ENCODE measurements around the gene SLC9A8. TPM values are rescaled to one million over a fixed set of nuclear protein-coding genes. Genes with fewer than 3 reads are reported as not detected.
"Not testable (repeated sequence)": the region's sequence is repeated elsewhere in the genome, so short reads cannot be mapped to it uniquely, and the experiment has no call there.

The SLC9A8 gene
- total RNA-seq, 1 donor from 2014 or later = 3.1 TPM

DNA sequence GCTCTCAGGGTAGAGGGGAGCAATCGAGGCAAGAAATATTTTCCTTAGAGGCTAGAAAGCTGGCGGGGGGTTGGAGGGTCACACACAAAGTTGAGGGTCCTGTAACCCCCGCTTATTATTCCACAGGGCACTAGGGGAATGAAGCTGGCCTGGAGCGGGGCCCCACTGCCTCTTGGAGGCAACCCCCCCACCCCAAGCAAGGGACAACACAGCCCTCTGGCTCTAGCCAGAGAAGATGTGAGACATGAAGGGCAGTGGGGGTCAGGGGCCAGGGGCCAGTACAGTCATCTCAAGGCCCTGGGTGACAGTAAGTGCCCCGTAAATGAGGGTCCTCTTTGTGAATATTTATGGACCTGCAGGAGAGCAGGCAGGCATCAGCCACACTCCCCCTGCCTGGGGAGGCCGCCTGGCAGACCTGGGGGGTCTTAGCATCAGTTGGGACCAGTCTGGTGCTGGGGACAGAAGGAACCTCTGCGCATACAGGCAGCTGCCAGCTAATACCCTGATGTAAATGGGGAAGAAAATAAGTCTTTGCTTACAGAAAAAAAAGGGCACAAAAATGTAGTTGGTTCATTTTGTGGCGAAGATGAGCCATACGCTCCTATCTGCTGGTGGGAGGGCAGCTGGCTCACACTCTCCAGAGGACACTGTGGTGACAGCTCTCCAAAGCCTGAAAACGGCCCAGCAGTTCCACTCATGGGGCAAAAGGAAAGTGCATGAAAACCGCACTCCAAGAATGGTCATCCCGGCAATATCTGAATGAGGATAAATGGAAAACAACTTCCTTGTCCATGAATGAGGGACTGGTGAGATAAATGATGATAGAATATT is 80.8 kb downstream of the SLC9A8 start:
- DNase-seq (ENCODE audit: low spot score) = no peak

DNA sequence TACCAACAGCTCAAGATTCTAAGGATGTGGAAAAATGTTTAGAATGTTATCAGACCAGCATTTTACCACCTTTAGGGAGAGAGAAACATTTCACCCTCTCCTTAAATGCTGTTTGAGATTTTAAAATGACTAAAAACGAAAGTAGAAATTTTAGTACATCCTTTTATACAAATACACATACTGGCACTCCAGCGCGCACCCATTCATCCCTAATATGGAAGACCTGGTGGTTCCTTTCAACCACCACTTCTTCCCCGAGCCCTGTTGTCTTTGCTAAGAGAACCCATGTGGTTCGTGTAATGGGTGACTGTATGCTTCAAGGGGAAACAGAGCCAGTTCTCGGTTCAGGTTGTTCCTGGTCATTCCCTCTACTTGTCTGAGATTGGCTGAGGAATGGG is 81.4 kb downstream of the SLC9A8 start:
- DNase-seq (ENCODE audit: low spot score) = no peak

DNA sequence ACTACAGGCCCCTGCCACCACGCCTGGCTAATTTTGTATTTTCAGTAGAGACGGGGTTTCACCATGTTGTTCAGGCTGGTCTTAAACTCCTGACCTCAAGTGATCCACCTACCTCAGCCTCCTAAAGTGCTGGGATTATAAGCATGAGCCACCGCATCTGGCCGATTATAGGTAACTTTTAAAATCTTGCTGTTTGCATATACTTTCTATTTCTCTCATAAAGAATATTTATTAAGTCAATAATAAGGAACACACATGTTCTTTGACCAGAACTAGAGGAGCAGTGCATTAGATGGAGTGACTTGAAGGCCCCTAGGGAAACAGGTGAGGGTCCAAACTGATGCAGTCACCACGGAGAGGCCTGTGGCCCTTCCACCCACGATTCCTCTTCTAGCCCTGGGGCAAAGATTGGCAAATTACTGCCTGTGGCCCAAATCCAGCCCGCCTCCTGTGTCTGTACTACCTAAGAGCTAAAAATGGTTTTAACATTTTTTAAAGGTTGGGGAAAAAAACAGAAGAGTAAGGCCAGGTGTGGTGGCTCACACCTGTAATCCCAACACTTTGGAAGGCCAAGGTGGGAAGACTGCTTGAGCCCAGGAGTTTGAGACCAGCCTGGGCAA is 83.0 kb downstream of the SLC9A8 start:
- not testable (repeated sequence) for DNase-seq (ENCODE audit: low spot score)

DNA sequence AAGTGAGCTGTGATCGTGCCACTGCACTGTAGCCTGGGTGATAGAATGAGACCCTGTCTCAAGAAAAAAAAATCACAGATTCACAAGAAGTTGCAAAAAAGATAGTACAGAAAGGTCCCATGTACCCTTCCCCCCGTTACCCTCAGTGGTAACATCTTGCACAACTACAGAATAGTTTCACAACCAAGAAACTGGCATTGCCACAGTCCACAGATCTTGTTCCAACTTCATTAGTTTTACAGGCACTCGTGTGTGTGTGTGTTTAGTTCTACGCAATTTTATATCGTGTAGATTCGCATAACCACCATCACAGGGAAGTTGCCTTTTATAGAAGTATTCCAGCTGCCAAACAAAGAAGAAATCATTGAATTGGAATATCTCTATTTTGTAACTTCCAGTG is 83.6 kb downstream of the SLC9A8 start:
- no peak for DNase-seq (ENCODE audit: low spot score)

DNA sequence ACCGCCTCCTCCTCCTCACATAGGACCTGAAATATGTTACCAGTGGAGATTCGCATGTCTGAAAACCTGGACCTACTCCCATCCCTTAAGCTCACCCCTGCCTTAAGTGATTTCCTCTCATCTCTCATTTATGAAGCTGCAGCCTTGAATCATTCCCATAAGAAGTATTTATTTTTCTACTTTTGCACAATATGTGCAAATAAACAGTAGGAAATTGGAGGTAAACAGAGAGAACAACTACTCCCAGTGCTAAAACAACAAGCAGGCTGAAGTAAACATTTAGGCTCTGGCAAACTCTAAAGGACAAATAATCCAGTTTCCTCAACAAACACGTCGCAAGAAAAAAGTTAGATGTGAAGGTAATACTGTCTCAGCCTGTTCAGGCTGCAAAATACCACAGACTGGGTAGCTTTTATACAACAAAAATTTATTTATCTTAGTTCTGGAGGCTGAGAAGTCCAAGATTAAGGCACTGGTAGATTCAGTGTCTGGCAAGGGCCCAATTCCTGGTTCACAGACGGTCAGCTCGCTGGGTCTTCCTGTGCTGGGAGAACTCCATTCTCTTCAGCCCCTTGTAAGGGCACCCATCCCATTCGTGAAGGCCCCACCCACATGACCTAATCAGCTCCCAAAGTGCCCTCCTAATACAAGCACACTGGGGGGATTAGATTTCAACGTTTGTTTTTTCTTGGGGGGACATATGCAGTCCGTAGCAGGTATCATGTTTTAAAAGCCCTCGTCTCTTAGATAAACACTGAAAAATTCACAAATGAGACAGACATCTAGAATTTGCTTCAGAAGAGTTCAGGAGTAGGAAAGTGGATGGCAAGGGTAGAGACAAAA is 87.1 kb downstream of the SLC9A8 start:
- peak; percentile 60 for DNase-seq (ENCODE audit: low spot score)

DNA sequence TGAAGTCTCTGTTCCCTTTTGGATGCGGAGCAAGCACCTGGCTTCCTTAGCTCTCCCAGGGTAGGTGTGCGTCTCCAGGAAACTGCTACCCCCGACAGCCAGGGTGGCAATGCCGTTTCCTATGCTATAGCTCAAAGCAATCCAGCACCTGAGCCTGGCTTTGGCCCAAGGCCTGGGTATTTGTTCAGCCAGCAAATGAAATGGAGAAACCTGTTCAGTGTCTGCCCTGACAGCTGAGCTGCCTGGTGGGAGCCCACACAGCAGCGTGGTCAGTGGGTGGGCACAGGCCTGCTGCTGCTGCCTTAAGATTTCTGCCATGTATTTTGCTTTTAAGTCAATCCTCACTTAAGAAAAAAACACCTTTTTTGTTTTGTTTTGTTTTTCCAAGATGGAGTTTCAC is 89.0 kb downstream of the SLC9A8 start:
- no peak for DNase-seq (ENCODE audit: low spot score)

DNA sequence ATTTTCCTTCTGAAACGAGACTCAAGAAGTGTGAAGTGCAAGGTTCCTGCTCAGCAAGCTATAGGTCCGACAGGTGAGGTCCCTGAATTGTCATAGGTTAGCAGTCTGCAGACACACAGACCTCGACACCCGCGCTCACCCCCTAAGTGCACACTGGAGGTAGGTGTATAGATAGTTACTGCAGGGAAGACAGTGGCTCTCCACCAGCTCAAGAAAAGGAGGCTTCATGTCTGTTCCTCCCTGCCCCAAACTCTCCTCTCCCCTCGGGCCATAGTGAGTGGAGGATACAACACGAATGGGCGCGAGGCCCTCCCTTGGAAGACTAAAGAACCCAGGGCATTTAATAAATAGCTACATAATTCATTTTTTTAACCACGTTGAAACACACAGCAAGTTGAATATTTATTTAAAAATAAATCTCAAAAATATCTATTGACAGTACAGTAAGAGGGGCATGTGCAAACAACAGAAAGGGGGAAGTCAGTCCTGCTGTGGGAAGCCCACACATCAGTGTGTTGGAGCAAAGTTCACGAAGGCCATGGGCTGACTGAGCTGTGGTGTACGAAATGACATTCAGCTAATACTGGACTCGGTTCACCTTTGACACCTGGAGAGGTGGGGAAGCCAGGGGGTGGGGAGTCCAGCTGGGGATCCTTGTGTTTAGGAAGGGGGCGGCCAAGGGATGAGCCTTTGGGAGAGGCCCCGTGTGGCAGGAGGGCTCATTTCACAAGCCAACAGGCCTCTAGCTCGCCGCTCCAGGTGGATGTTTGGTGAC is 92.0 kb downstream of the SLC9A8 start:
- no peak for DNase-seq (ENCODE audit: low spot score)

DNA sequence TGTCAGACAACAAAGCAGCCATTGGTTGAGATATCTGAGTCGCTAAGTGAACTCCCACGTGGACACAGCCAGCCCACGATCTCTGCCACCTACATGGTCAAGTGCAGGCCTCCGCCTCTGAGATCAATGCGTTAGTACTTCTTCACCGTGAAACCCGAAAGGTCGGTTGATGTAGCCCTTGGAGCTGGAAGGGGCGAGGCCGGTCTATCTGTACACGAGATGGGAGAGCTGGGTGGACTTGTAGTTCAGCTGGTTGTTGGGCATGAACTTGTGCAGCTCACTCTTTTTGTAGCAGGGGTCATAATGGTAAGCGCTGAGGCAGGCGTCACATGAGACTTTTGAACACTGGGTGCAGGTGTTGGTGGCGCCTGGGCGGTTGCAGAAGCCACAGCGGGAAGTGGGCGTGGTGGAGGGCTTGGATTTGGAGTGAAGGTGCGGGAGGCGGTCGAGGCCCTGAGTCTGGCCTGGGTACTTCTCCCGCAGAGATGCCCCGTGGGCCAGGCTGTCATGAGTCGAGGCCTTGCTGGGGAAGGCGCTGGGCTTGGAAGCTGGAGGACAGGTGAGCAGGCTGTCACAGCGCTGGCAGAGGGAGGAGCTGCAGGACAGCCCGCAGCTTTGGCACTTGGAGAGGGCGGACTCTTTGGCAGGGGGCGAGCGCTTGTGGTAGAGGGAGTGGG is 92.9 kb downstream of the SLC9A8 start:
- no peak for DNase-seq (ENCODE audit: low spot score)

DNA sequence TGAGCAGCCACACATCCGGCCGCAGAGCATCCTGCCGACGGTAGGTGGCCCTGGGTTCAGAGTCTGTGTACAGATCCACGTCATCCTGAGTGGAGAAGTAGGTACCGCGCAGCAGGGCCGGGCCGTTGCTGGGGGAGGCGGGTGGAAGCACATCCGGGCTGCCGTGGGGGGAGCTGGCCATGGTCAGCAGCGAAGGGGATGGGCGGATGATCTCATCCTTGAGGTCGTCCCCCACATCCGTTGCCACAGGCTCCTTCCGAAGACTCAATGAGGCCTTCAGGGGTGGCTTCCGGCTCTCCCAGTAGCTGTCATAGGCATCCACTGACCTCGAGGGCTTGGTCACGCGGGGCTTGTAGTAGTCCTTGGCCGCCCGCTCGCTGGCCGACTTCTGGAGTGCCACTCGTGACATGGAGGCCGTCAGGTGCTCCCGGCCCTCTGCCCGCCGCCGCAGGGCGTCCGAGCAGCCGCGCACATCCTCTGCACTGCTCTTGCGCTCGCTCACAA is 93.5 kb downstream of the SLC9A8 start:
- DNase-seq (ENCODE audit: low spot score) = no peak

DNA sequence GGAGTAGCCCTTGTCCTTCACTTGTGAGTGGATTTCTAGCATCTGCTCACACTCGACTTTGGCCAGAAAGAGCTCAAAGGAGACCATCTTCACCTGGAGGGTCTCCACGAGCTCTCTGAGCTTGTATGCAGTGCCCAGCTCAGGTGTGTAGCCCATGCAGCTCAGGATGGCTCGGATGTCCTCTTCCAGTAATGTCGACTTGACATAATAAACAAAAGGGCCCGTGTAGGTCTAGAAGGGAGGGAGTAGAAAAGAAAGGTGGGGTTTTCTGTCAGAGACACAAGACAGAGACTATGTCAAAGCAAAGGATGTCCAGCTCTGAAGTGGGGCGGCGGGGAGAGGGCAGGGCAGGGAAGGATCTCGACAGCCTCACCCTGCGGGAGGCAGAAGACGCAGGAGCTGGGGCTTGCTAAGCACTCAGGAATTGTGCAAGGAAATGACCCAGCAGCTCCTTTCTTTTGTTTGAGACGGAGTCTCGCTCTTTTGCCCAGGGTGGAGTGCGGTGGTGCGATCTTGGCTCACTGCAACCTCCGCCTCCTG is 94.1 kb downstream of the SLC9A8 start:
- DNase-seq (ENCODE audit: low spot score) = no peak

DNA sequence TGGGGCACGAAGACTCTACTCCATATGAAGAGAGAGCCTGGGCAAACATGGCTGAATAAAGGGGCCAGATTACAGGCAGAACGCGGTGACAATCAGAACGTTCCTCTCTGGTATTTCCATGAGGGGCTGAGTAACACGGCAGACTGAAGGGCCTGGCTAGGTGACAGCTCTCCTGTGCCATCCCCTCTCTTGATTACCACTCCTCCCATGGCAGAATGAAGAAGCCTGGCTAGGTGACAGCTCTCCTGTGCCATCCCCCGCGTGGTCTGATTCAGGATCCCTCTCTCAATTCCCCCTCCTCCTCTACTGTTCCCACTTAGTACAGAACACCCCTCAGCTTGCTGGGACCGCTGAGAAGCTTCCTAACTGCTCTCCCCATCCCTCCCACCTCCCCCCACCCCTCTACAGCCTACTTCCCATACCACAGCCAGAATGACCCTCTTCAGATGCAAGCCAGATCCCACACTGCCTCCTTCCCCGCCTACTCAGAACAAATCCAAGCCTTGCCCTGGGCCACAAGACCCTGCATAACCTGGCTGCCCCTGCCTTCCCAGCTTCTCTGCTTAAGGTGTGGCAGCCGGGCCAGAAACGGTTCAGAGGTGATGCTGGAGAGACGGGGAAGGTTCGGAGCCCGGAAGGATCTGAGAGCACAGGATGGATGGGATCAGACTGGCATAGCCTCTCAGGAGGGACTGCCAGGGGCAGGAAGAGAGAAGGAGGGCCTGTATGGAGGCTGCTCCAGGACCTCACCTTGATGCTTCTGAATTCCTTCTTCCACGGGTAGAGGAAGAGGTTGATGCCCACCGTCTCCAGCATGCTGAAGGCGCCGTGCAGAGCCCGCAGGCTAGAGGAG is 95.0 kb downstream of the SLC9A8 start:
- no peak for DNase-seq (ENCODE audit: low spot score)

DNA sequence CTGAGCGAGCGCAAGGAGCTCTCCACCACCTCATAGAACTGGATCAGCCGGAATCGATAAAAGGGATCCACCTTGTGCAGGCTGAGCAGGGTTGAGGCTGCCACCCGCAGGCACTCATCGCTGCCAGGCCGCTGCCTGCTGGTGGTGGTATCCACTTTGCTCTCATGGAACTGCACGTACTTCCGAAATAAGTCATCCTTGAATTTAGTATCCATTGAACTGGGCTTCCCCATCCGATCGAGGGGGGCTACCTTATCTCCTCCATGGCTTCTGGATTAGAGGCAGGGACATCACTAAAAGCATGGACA is 95.6 kb downstream of the SLC9A8 start:
- DNase-seq (ENCODE audit: low spot score) = no peak

DNA sequence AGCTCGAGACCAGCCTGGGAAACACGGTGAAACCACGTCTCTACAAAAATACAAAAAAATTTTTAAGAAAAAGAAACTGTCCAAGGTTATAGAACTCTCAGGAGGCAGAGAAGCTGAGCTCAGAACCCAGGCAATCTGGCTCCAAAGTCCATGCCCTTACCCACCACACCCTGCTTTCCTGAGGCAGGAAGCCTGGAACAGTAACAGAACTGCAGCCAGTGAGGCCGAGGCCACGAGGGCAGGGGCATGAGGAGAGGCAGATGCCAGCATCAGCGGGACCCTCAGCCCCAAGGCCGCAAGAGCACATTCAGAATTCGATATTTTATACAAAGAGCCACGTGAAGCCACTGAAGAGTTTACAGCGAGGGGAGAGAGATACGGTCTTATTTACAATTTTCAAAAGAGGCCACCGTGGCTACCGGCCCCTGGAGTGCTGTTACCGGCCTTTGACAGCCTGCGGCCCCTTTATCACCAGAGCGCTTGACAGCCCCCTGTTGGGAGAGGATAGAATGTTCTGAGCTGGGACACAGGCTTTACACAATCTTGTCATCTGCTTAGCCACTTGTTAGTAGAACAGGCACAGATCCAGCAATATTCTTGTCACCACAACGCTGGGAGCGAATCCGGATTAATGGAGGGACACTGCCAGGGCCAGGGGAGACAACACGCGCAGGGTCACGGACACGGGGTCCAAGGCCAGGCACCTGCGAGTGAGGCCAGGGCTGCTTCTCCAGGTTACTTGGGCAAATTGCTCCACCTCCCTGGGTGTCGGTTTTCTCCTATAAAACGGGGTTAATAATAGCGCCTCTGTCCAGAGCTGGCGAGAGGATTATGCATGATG is 97.1 kb downstream of the SLC9A8 start:
- DNase-seq (ENCODE audit: low spot score) = no peak

DNA sequence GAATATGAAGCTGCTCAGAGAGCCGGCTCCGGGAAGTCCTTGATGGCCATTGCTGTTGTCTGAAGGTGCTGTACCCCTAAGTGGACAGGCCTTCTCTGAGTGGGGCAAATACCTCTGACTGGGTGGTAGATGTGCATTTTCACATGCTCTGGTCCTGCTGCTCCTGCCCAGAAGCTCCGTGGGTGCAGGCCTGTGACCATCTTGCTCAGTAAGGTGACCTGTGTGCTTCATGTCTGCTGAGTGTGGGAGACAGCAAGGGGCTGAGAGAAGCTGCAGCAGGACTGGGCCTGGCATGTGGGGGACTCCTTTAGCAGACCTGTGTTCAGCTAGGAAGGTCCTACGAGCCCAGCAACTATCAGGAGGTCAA is 97.7 kb downstream of the SLC9A8 start:
- no peak for DNase-seq (ENCODE audit: low spot score)

DNA sequence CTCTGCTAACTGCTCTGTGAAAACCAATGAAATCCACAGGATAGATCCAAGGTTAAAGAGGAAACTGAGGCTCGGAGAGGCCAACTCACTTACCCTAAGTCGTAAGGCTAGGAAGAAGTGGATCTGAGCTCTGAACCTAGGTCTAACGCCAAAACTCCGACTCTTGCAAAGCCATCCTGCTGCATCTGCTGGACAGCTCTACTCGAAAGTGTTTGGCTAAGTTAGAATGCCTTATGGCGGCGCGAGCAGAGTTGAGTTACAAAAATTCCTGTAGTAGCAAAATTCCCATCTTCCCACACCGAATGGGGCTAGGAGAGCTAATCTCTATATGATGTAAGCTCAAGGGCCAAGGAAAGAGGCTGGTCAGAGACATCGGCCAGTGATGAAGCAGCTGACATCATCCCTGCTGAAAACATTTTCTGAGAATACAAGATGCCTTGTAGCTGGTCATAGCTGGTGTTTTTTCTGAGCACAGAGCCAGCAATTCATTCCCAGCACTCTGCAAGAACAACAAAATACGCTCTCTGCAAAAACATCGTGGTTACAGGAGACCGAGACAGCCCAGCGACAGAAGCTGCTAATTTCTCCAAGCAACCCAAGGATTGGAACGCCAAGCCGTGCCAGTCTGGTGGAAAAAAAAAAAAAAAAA is 100.9 kb downstream of the SLC9A8 start:
- DNase-seq (ENCODE audit: low spot score) = no peak

DNA sequence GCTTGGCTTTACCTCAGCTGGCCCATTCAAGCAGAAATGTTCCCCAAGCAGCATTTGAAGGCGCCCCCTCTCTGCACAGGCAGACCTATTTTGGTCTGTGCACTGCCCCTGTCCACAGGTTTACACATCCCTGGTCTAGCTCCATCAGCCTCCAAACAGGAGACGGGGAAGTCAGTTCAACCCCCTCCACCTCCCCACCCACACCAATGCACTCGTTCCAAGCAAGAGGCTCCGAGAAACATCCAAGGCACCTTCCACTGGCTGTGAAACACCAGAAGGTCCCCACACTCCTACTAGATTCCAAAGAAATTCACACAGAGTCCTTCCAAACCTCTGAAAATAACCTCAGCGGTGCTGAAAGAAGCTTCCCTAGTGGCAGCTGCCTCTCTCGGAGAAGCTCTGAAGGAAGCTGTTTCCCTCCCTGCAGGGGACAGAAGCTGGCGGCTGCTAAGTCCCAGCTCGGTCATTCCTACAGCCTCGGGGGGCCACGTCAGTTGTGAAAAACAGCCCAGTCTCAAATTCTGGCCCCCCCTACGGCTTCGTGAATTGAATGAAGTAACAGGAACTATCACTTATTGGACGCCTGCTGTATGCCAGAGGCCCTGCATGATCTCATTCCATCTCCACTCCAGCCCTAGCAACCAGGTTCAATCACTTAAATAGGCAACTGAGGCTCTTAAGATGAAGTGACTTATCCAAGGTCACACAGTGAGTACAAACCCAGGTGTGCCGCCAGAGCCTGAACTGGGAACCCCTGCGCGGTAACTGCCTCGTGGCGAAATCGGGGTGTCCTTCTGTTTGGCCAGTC is 101.9 kb downstream of the SLC9A8 start:
- DNase-seq (ENCODE audit: low spot score) = no peak

DNA sequence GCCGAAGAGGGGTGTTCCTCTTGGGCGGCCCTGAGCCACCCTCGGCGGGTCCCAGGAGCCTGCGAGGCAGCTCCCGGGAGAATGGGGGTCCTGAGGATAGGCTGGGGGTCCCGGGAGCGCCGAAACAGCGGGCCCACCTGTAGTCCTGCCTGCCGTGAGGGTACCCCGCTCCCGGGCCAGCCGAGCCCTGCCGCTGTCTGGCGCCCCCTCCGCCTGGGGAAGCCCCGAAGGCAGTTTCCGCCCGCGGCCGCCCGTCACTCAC is 102.4 kb downstream of the SLC9A8 start:
- DNase-seq (ENCODE audit: low spot score) = no peak
